IPS-18c (cell line): Measurements from ENCODE around the gene IL27RA.

Experiments used
- H3K4me3 ChIP-seq: 2 replicates; pipeline ENCODE4 v1.7.0; 2013; ENCODE audit warnings: low read depth, mild to moderate bottlenecking, low read length, moderate library complexity; ENCODE audit not compliant: insufficient read depth
- H3K9me3 ChIP-seq: one replicate; pipeline ENCODE4 v1.6.1; 2013; ENCODE audit warnings: mild to moderate bottlenecking, low read length, moderate library complexity; ENCODE audit not compliant: control insufficient read depth, insufficient read depth

Gene IL27RA

GRCh38 chr19:14063105-14063504 is 31.5 kb downstream of the IL27RA start:
- no peak overlapping the region for H3K4me3 ChIP-seq
- H3K9me3 ChIP-seq = peaks cover 2% of the 10 kb centered on the region

GRCh38 chr19:14066134-14066533 is 34.6 kb downstream of the IL27RA start:
- Histone ChIP-seq H3K9me3 (peaks cover 2% of the 10 kb centered on the region), H3K4me3 (no peak overlapping the region)

GRCh38 chr19:14070268-14071050 is 38.9 kb downstream of the IL27RA start:
- H3K4me3 ChIP-seq = no peak overlapping the region
- H3K9me3 ChIP-seq = peaks cover 2% of the 10 kb centered on the region

- H3K9me3 ChIP-seq = no peaks in the 10 kb centered on the region
- H3K4me3 ChIP-seq = peak within 1 kb of the TSS; percentile 65
Observed at GRCh38 chr19:14072535-14073260, 41.1 kb downstream of the IL27RA start, which contains the start of gene MISP3. Gene MISP3 (plus strand): TSS chr19:14072786. CDS start chr19:14073310, 524 bp downstream.

- peak overlapping the region; percentile 65 for H3K4me3 ChIP-seq
Observed at GRCh38 chr19:14073261-14073924, 41.8 kb downstream of the IL27RA start.

GRCh38 chr19:14073925-14074838 is 42.6 kb downstream of the IL27RA start:
- no peaks in the 10 kb centered on the region for H3K9me3 ChIP-seq
- peak overlapping the region; percentile 64 for H3K4me3 ChIP-seq

More at GRCh38 chr19:14073261-14073924, 41.8 kb downstream of the IL27RA start:
- no peaks in the 10 kb centered on the region for H3K9me3 ChIP-seq

GRCh38 chr19:14078411-14078810 is 46.8 kb downstream of the IL27RA start:
- H3K9me3 ChIP-seq = no peaks in the 10 kb centered on the region

GRCh38 chr19:14080887-14081796 is 49.6 kb downstream of the IL27RA start:
- Histone ChIP-seq H3K4me3 (peak overlapping the region; percentile 83), H3K9me3 (no peaks in the 10 kb centered on the region)

More at GRCh38 chr19:14078411-14078810, 46.8 kb downstream of the IL27RA start:
- no peak overlapping the region for H3K4me3 ChIP-seq

- Histone ChIP-seq H3K9me3 (no peaks in the 10 kb centered on the region), H3K4me3 (peak overlapping the region; percentile 62)
Observed at GRCh38 chr19:14081797-14082674, 50.5 kb downstream of the IL27RA start.

- no peak overlapping the region for H3K4me3 ChIP-seq
Observed at GRCh38 chr19:14082675-14082960, 51.1 kb downstream of the IL27RA start.

GRCh38 chr19:14085309-14085995 is 53.9 kb downstream of the IL27RA start, which contains the start of gene C19orf67:
Gene C19orf67 (minus strand): TSS chr19:14085783. CDS start chr19:14085627, 156 bp downstream.
- H3K9me3 ChIP-seq = no peaks in the 10 kb centered on the region
- peak within 1 kb of the TSS; percentile 44 for H3K4me3 ChIP-seq

More at GRCh38 chr19:14082675-14082960, 51.1 kb downstream of the IL27RA start:
- H3K9me3 ChIP-seq = no peaks in the 10 kb centered on the region

GRCh38 chr19:14086098-14086497 is 54.5 kb downstream of the IL27RA start:
- H3K4me3 ChIP-seq = peak overlapping the region; percentile 44; the same call in 1 of the 2 replicates
- no peaks in the 10 kb centered on the region for H3K9me3 ChIP-seq

GRCh38 chr19:14088634-14089411 is 57.3 kb downstream of the IL27RA start:
- peak overlapping the region; percentile 61; the same call in 1 of the 2 replicates for H3K4me3 ChIP-seq
- H3K9me3 ChIP-seq = peaks cover 3% of the 10 kb centered on the region

GRCh38 chr19:14089412-14089661 is 57.8 kb downstream of the IL27RA start:
- peak overlapping the region; percentile 61 for H3K4me3 ChIP-seq
- peaks cover 3% of the 10 kb centered on the region for H3K9me3 ChIP-seq
